ENCODE measurements around the gene RNF213.

Gene RNF213

DNA sequence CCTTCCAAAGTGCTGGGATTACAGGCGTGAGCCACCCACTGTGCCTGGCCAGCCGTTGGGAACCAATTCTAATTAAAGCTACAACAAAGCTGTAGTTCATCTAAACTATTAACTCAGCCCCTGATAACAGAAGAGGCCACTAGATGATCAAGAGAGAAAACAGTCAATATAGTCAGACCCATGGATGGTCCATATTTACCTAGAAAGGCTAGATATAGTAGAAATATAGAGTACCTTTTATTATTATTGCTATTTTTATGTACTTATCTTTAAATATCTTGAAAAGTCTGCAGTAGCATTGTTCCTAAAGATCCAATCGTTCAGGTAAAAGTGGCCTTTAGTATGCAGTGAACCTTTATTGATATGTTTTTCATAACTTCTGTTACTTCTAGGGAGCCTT, 43.2 kb downstream of the RNF213 start:
- H3K9me3 ChIP-seq (replicated peaks; ENCODE audit: insufficient read depth, low read length): no peaks in the 10 kb centered on the region
- H3K27me3 ChIP-seq (replicated peaks; ENCODE audit: insufficient read depth, low read length): no peaks in the 10 kb centered on the region
- no peaks in the 10 kb centered on the region for H3K4me1 ChIP-seq (ENCODE audit: low read length)
- H3K9ac ChIP-seq (ENCODE audit: low read length): no peak overlapping the region
- no peak overlapping the region for H2AFZ ChIP-seq (ENCODE audit: low read length)
- DNase-seq: no peak
- no peaks in the 10 kb centered on the region for H3K79me2 ChIP-seq (ENCODE audit: low read length)
- peaks cover 11% of the 10 kb centered on the region for H3K36me3 ChIP-seq (replicated peaks; ENCODE audit: insufficient read depth, low read length)
- no peaks in the 10 kb centered on the region for H3F3A ChIP-seq (ENCODE audit: insufficient read depth, low read length)
- H3K4me3 ChIP-seq (ENCODE audit: low read length): no peak overlapping the region
- H3K27ac ChIP-seq (ENCODE audit: low read length): no peak overlapping the region
- TF ChIP-seq CTCF (IDR thresholded peaks at IDR 0.05; ENCODE audit: low read length) (no peak), EZH2 (optimal IDR thresholded peaks at IDR 0.05; ENCODE audit: low read depth, low read length) (no peak), EZH2phosphoT487 (IDR thresholded peaks at IDR 0.05; ENCODE audit: low read length) (no peak)
- H3K9me2 ChIP-seq (replicated peaks; ENCODE audit: insufficient read depth, low read length): no peaks in the 10 kb centered on the region
- no peaks in the 10 kb centered on the region for H4K20me1 ChIP-seq (ENCODE audit: insufficient read depth, low read length)
- no peak overlapping the region for H3K4me2 ChIP-seq (ENCODE audit: low read depth, low read length)

- H3K27me3 ChIP-seq (replicated peaks; ENCODE audit: insufficient read depth, low read length): no peaks in the 10 kb centered on the region
- H3K36me3 ChIP-seq (replicated peaks; ENCODE audit: insufficient read depth, low read length): peaks cover 9% of the 10 kb centered on the region; the same call in 1 of the 2 replicates
- TF ChIP-seq EZH2 (optimal IDR thresholded peaks at IDR 0.05; ENCODE audit: low read depth, low read length) (no peak), CTCF (IDR thresholded peaks at IDR 0.05; ENCODE audit: low read length) (no peak)
These were observed 47.5 kb downstream of the RNF213 start for GRCh38 chr17:80307994-80308691.

DNA sequence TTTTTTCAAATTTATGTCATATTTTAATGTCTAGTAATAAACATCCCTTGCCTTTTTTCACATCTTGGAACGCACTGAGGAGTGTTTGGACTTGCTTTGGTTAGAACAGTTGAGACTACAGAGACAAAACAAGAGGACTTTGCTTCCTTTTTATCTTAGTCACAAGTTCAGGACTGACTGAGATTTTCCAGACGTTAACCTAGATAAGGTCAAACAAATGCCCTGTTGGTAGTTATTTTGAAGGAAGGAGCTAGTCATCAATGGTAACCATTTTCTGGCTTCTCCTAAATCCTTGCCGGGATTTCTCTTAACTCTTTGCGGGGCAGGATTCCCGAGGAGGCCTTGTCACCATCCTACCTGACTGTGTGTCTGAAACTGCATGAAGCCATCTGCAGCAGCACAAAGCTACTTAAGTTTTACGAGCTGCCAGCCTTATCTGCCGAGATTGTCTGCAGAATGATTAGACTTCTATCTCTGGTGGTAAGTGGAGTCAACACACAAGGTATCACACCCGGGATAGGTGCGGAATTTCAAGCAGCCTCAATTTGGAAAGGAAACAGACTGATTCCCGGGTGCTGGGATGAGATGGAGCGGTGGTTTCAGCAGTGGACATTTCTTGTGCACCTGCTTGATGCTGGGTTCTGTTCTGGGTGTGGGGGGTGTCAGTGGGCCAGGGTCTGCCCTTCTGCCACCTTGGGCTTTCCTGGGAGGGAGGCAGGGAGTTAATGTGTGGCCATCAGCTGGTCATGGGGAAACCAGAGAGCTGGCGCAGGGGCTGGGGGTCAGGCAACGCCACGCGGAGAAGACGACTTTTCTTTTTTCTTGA, 48.3 kb downstream of the RNF213 start:
- Histone ChIP-seq H3K79me2 (ENCODE audit: low read length) (peaks cover 7% of the 10 kb centered on the region), H3K9me3 (replicated peaks; ENCODE audit: insufficient read depth, low read length) (no peaks in the 10 kb centered on the region), H3K36me3 (replicated peaks; ENCODE audit: insufficient read depth, low read length) (peaks cover 9% of the 10 kb centered on the region; the same call in 1 of the 2 replicates), H3K27ac (ENCODE audit: low read length) (no peak overlapping the region), H4K20me1 (ENCODE audit: insufficient read depth, low read length) (no peaks in the 10 kb centered on the region), H2AFZ (ENCODE audit: low read length) (no peak overlapping the region), H3K4me1 (ENCODE audit: low read length) (no peaks in the 10 kb centered on the region), H3K27me3 (replicated peaks; ENCODE audit: insufficient read depth, low read length) (no peaks in the 10 kb centered on the region), H3F3A (ENCODE audit: insufficient read depth, low read length) (no peaks in the 10 kb centered on the region), H3K9me2 (replicated peaks; ENCODE audit: insufficient read depth, low read length) (no peaks in the 10 kb centered on the region), H3K4me2 (ENCODE audit: low read depth, low read length) (no peak overlapping the region), H3K4me3 (ENCODE audit: low read length) (no peak overlapping the region), H3K9ac (ENCODE audit: low read length) (no peak overlapping the region)
- DNase-seq: no peak
- TF ChIP-seq CTCF (IDR thresholded peaks at IDR 0.05; ENCODE audit: low read length) (no peak), EZH2 (optimal IDR thresholded peaks at IDR 0.05; ENCODE audit: low read depth, low read length) (no peak), EZH2phosphoT487 (IDR thresholded peaks at IDR 0.05; ENCODE audit: low read length) (no peak)

More at GRCh38 chr17:80307994-80308691, 47.5 kb downstream of the RNF213 start:
- no peaks in the 10 kb centered on the region for H3K9me2 ChIP-seq (replicated peaks; ENCODE audit: insufficient read depth, low read length)
- no peak overlapping the region for H2AFZ ChIP-seq (ENCODE audit: low read length)
- H3F3A ChIP-seq (ENCODE audit: insufficient read depth, low read length): no peaks in the 10 kb centered on the region
- H4K20me1 ChIP-seq (ENCODE audit: insufficient read depth, low read length): no peaks in the 10 kb centered on the region
- H3K27ac ChIP-seq (ENCODE audit: low read length): no peak overlapping the region
- no peak for DNase-seq
- peaks cover 4% of the 10 kb centered on the region for H3K79me2 ChIP-seq (ENCODE audit: low read length)
- no peaks in the 10 kb centered on the region for H3K4me1 ChIP-seq (ENCODE audit: low read length)
- H3K9me3 ChIP-seq (replicated peaks; ENCODE audit: insufficient read depth, low read length): no peaks in the 10 kb centered on the region
- H3K4me2 ChIP-seq (ENCODE audit: low read depth, low read length): no peak overlapping the region
- no peak overlapping the region for H3K9ac ChIP-seq (ENCODE audit: low read length)
- H3K4me3 ChIP-seq (ENCODE audit: low read length): no peak overlapping the region
